Heart right ventricle (tissue), 16 donors: ENCODE data around the gene ADARB2. TPM values are rescaled to one million over a fixed set of nuclear protein-coding genes. Genes with fewer than 3 reads are reported as not detected.

Experiments used
- ATAC-seq, 8 donors: fragments of 200-7000 bp; cut with Tn5 transposase; one replicate each; pipeline ENCODE4 v1.9.1; 2020; ENCODE audit warnings: mild to moderate bottlenecking in 8 of 8, moderate library complexity in 8 of 8, moderate number of reproducible peaks in 1 of 8
- DNase-seq, 2 donors: peaks; one replicate each; pipeline ENCODE4 v3.0.0-alpha.2; 2020
- H3K27ac ChIP-seq, 10 donors: fragments of 200-600 bp; sonication (generic) in 2 of 10; one replicate each; pipeline versions ENCODE4 v1.5.0 to v1.8.0; 2020 to 2022; ENCODE audit warnings: mild to moderate bottlenecking in 3 of 10
- H3K27me3 ChIP-seq, 7 donors: fragments of 200-600 bp; one replicate each; pipeline ENCODE4 v1.8.0; 2021 to 2022; ENCODE audit warnings: mild to moderate bottlenecking in 2 of 7
- H3K36me3 ChIP-seq, 9 donors: fragments of 200-600 bp; sonication (generic) in 1 of 9; one replicate each; pipeline versions ENCODE4 v1.5.0 to v1.8.0; 2020 to 2022; ENCODE audit warnings: mild to moderate bottlenecking in 2 of 9
- H3K4me1 ChIP-seq, 9 donors: fragments of 200-600 bp; sonication (generic) in 1 of 9; one replicate each; pipeline versions ENCODE4 v1.5.0 to v1.8.0; 2020 to 2022; ENCODE audit warnings: mild to moderate bottlenecking in 4 of 9
- H3K4me3 ChIP-seq, 10 donors: fragments of 200-600 bp; sonication (generic) in 2 of 10; one replicate each; pipeline versions ENCODE4 v1.5.0 to v1.8.0; 2020 to 2022; ENCODE audit warnings: mild to moderate bottlenecking in 7 of 10, moderate library complexity in 2 of 10
- H3K9me3 ChIP-seq, 11 donors: fragments of 200-600 bp in 10 of 11; sonication (generic) in 2 of 11; one replicate each; pipeline versions ENCODE4 v1.5.0 to v1.8.0; 2013 to 2022; ENCODE audit warnings: mild to moderate bottlenecking in 2 of 11, control low read depth in 1 of 11, moderate library complexity in 1 of 11
- WGBS, 2 donors: extraction: QIAGEN DNeasy Blood & Tissue Kit; methylation state at CpG; one replicate each; pipeline ENCODE4 v1.1.7; 2013; ENCODE audit warnings: inconsistent platforms in 1 of 2; 5-methylcytosine and 5-hydroxymethylcytosine counted together
- intact Hi-C, 10 donors: fragments of 100-400 bp; cut with DNase I; formaldehyde crosslinking; loops; one replicate each; pipeline versions ENCODE4 v1.11.1 to v1.14.2; 2022
- polyA plus RNA-seq, 2 donors: library from polyadenylated mRNA; stranded (reverse); fragments of 200-250 nt; gene quantifications; one replicate each; pipeline ENCODE4 v1.2.3, GENCODE V29; 2013
- total RNA-seq, 10 donors: library from RNA; stranded (reverse); fragmentation: NEBNext Ultra II Directional in 3 of 10; extraction: Animal tissue kit (Norgen Biotek cat#: 25700) in 3 of 10; gene quantifications; one replicate each; pipeline versions ENCODE4 v1.2.1 to v1.2.4, GENCODE V29; 2021 to 2023
- TF ChIP-seq, protein P1 (sequence below), 9 donors: fragments of 200-600 bp; sonication (generic) in 2 of 9; IDR thresholded peaks; one replicate each; pipeline versions ENCODE4 v1.5.0 to v1.8.0; 2021 to 2022; ENCODE audit warnings: antibody characterized with exemption in 9 of 9, mild to moderate bottlenecking in 5 of 9, moderate library complexity in 1 of 9
- donor health status: Arrhythmogenic right ventricular cardiomyopathy.
- donor health status: ischemic (EF 13 %, LVEDD 7.1; RV severe dilation, severe dysfunction).
- donor health status: healthy with polysubstance abuse.
- donor health status: DM: no; HTN: yes; CAD: no.
- donor health status: DM: no; HTN: no; CAD: no.
- donor health status: ischemic (EF 25% LVEDD 6.9; RV normal size, moderate dysfunction).
- donor health status: ischemic (EF 25% LVEDD 5.7; RV mildly dilated, moderate dysfunction).
- donor health status: healthy.
- donor health status: DM: yes; HTN: yes; CAD: no.
- donor health status: Ischemic cardiomyopathy.
- donor health status: ischemic (EF 35%, LVEDD 5.7; RV mildly dilated, moderate dysfunction).
- donor health status: nonischemic (EF 11% LVEDD 7.7; RV severe dilation, severe dysfunction).
- donor health status: DM: yes; HTN: yes; CAD: no.
- donor health status: PGD.
- donor health status: ischemic (EF 29% LVEDD 5.4; RV normal size, mild dysfunction).
- donor health status: nonischemic (EF 23%, LVEDD 6.1; RV moderate dilation, normal function).

ADARB2 gene
- total and polyA plus RNA-seq, 12 donors: 0.08 to 0.47 (median 0.17) TPM; not detected in 2

DNA sequence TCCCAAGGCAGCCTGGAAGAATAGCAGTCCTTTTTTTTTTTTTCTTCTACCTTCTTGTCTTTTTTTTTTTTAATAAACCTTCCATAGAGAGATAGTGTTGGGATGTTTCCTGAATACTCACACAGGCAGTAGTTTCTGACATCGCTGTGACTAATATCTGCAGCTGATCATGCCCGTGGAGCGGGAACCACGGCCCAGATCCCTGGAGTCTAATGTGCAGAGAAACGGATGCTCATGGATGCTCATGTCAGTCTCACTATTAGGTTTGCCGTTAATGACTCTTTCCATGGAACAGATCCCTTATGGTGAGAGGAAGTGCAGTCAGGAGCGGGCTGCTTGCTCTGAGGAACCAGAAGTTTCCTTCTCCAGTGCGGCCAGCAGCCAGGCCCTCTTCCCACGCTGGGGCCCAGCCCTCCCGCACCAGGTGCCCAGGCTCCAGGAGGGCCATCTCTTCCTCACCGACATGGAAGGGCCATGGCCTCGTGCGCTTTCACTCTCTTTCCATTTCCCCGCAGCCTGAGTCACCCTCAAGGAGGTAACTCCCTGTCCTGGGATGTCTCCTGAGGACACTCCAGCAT is 548.7 kb downstream of the ADARB2 start:
- ATAC-seq (no peak), DNase-seq (no peak)
- Histone ChIP-seq H3K27me3 (peaks cover 0 to 50% (median 14%) of the 10 kb centered on the region in 7 donors), H3K9me3 (no peaks in the 10 kb centered on the region), H3K36me3 (no peaks in the 10 kb centered on the region), H3K4me3 (no peak overlapping the region), H3K4me1 (no peaks in the 10 kb centered on the region), H3K27ac (no peak overlapping the region)
- intact Hi-C loops: no loop called here
- 57 to 64% methylated on average over 14 of the region's 14 CpGs for WGBS, 2 donors
- TF ChIP-seq, protein P1, sequence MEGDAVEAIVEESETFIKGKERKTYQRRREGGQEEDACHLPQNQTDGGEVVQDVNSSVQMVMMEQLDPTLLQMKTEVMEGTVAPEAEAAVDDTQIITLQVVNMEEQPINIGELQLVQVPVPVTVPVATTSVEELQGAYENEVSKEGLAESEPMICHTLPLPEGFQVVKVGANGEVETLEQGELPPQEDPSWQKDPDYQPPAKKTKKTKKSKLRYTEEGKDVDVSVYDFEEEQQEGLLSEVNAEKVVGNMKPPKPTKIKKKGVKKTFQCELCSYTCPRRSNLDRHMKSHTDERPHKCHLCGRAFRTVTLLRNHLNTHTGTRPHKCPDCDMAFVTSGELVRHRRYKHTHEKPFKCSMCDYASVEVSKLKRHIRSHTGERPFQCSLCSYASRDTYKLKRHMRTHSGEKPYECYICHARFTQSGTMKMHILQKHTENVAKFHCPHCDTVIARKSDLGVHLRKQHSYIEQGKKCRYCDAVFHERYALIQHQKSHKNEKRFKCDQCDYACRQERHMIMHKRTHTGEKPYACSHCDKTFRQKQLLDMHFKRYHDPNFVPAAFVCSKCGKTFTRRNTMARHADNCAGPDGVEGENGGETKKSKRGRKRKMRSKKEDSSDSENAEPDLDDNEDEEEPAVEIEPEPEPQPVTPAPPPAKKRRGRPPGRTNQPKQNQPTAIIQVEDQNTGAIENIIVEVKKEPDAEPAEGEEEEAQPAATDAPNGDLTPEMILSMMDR (IDR thresholded peaks at IDR 0.05): no peak

DNA sequence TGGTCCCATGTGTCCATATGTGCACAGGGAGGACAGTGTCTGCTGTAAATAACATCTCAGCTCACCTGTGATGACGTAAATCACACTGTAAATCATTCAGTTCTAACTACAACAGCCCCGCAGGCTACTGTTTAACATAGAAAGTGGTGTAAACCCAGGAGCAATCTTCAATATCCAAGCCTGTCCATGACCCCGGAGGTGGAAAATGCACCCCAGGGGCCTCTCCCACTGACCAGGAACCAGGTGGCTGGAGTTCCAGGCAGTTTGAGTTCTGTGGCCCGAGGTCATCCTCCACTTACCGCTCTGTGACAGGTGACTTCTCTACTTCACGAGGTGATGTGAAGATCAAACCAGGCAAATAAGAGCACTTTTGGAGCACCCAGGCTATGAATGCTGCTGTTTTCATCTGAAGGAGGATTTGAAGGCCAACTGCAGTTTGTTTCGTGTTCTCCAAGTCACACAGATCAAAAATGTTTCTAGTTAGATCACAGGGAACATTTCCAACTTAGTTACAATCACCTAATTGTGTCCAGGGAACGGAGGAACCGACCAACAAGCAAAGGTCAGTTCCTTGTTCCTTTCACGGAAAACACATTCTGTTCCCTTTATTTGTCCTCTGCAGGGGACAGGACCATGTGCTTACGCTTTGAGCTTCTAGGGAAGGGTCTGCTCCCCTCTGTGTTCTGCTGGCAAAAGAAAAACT is 549.3 kb downstream of the ADARB2 start:
- TF ChIP-seq, protein P1 (IDR thresholded peaks at IDR 0.05): no peak
- H3K4me1 ChIP-seq: no peaks in the 10 kb centered on the region
- H3K9me3 ChIP-seq: no peaks in the 10 kb centered on the region
- no peaks in the 10 kb centered on the region for H3K36me3 ChIP-seq
- no peak for DNase-seq
- no peak overlapping the region for H3K4me3 ChIP-seq
- no peak for ATAC-seq
- intact Hi-C loops: no loop called here
- peaks cover 0 to 51% (median 21%) of the 10 kb centered on the region in 7 donors for H3K27me3 ChIP-seq
- H3K27ac ChIP-seq: no peak overlapping the region
- WGBS, 2 donors: 72 to 79% methylated on average over 11 of the region's 11 CpGs

DNA sequence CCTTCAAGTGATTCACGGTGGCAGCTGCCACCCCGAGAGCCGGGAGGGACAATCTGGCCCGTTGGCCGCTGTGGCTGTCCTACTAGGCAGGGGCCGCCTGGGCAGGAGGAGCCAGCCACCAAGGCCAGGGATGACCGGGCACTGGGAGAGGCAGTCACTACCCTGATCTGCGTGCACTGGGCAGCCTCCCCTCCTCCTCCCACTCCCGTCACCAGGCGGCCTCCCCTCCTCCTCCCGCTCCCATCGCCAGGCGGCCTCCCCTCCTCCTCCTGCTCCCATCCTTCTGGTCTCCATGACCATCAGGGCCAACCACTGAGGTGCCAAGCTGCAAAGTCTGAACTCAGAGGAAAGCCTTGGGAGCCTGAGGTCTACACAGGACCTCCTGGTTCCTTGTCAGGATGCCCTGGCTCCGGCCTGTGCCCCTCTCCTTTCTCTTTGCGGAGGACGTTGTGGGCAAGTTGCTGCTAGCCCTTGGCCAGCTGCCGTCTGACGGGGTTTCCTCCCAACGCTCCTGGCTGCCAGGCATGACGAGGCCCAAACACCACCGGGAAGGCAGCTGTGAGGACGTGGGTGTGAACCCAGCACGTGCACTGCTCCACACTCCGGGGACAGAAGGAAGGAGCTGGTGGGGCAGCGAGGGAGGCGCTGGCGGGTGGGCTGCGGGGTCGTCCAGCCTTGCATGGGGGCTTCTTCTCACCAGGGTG is 550.0 kb downstream of the ADARB2 start:
- no peaks in the 10 kb centered on the region for H3K4me1 ChIP-seq
- H3K36me3 ChIP-seq: no peaks in the 10 kb centered on the region
- ATAC-seq: no peak
- H3K9me3 ChIP-seq: no peaks in the 10 kb centered on the region
- H3K27me3 ChIP-seq: peaks cover 0 to 51% (median 21%) of the 10 kb centered on the region in 7 donors
- DNase-seq: no peak
- intact Hi-C loops: no loop called here
- TF ChIP-seq, protein P1 (IDR thresholded peaks at IDR 0.05): no peak
- 88% methylated on average over 27 to 29 of the region's 29 CpGs for WGBS, 2 donors
- no peak overlapping the region for H3K4me3 ChIP-seq
- H3K27ac ChIP-seq: no peak overlapping the region

DNA sequence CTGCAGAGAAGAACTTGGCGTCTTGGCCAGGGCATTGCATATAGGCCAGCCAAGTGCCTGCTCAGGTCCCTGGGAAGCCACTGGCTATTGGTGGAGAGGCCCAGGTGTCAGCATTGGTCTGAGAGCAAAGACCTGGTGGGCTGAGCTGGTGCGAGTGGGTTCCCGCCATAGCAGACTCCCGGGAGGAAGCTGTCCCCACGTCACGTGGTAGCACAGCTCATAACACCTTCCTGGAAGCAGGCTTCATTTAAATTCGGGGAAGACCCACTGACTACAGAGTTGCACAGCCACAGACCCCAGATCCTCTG is 550.7 kb downstream of the ADARB2 start:
- Histone ChIP-seq H3K27me3 (peaks cover 0 to 56% (median 21%) of the 10 kb centered on the region in 7 donors), H3K4me1 (no peaks in the 10 kb centered on the region), H3K36me3 (no peaks in the 10 kb centered on the region), H3K27ac (no peak overlapping the region), H3K4me3 (no peak overlapping the region), H3K9me3 (no peaks in the 10 kb centered on the region)
- intact Hi-C loops: no loop called here
- DNase-seq (no peak), ATAC-seq (no peak)
- TF ChIP-seq, protein P1 (IDR thresholded peaks at IDR 0.05): no peak
- WGBS, 2 donors: 79 to 87% methylated on average over 7 of the region's 7 CpGs
